GM18526 (cell line): Measurements from ENCODE around the gene UNG.

Source experiments
- POLR2A ChIP-seq: IDR thresholded peaks from 3 replicates; pipeline ENCODE4 v1.6.1; 2011; ENCODE audit not compliant: insufficient read length; ENCODE audit errors: extremely low read depth

Gene UNG

DNA sequence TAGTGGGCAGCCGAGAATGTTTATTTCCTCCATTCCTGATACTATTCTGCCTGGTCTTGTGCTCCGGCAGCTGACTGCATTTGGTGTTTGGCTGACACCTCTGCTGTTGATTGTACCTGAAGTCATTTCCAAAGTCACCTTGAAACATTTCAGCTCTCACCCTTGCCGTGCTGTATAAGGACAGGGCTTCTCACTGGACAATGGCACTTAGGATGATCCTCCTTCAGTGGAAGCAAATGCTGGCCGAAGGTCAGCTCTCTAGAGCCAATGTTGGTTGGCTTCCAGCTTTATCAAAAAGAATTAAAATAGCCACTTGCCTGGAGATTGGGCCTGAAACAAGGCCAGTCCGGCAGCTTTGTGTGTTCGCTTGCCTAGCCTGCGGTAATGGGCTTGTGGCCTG is 63.0 kb downstream of the UNG start:
- TF ChIP-seq POLR2A, result no peak
